GM18507 (cell line): ENCODE data around the gene AHNAK2.

ENCODE experiments used
- DNase-seq: peaks from one replicate; pipeline ENCODE4 v3.0.0; 2011; ENCODE audit warnings: low read depth; ENCODE audit not compliant: insufficient read length; ENCODE audit errors: extremely low spot score
- FAIRE-seq: peaks from 2 replicates; lab custom pipeline; 2011; peaks lifted over from hg19 to GRCh38; lab: Jason Lieb, UNC

The AHNAK2 gene

GRCh38 chr14:105013150-105013785, 35.1 kb upstream of the AHNAK2 start:
- FAIRE-seq = no peak
- DNase-seq = no peak

GRCh38 chr14:105012171-105012985, 34.2 kb upstream of the AHNAK2 start:
- no peak for FAIRE-seq
- DNase-seq = no peak

GRCh38 chr14:105011312-105011990, 33.3 kb upstream of the AHNAK2 start:
- DNase-seq (no peak), FAIRE-seq (no peak)

- FAIRE-seq (no peak), DNase-seq (no peak)
These were observed 32.7 kb upstream of the AHNAK2 start for GRCh38 chr14:105010891-105011291.

- DNase-seq = no peak
- FAIRE-seq = no peak
These were observed 31.9 kb upstream of the AHNAK2 start for GRCh38 chr14:105010106-105010505.

- FAIRE-seq = no peak
- DNase-seq = no peak
These were observed 29.6 kb upstream of the AHNAK2 start for GRCh38 chr14:105007593-105008264.

GRCh38 chr14:105006831-105007592, 28.8 kb upstream of the AHNAK2 start:
- FAIRE-seq = no peak
- no peak for DNase-seq

GRCh38 chr14:105005929-105006830, 28.0 kb upstream of the AHNAK2 start:
- DNase-seq = no peak
- no peak for FAIRE-seq

GRCh38 chr14:105005329-105005928, 27.3 kb upstream of the AHNAK2 start:
- no peak for DNase-seq
- no peak for FAIRE-seq

GRCh38 chr14:104999361-104999760, 21.2 kb upstream of the AHNAK2 start:
- FAIRE-seq (no peak), DNase-seq (no peak)

- FAIRE-seq (no peak), DNase-seq (no peak)
These were observed 20.6 kb upstream of the AHNAK2 start for GRCh38 chr14:104998801-104999200.

- DNase-seq (no peak), FAIRE-seq (no peak)
These were observed 18.3 kb upstream of the AHNAK2 start for GRCh38 chr14:104996483-104996882.

- FAIRE-seq = no peak
- no peak for DNase-seq
These were observed 17.9 kb upstream of the AHNAK2 start for GRCh38 chr14:104996032-104996431.

GRCh38 chr14:104994978-104995377, 16.8 kb upstream of the AHNAK2 start:
- DNase-seq = no peak
- no peak for FAIRE-seq

- DNase-seq = no peak
- FAIRE-seq = no peak
These were observed 15.8 kb upstream of the AHNAK2 start for GRCh38 chr14:104993808-104994591.

- FAIRE-seq (no peak), DNase-seq (no peak)
These were observed 15.1 kb upstream of the AHNAK2 start for GRCh38 chr14:104993306-104993705.

GRCh38 chr14:104992501-104992900, 14.3 kb upstream of the AHNAK2 start:
- FAIRE-seq = no peak
- no peak for DNase-seq
